Glutamatergic neuron (in vitro differentiated cells): Measurements from ENCODE around the gene HNRNPL. TPM values are rescaled to one million over a fixed set of nuclear protein-coding genes. Genes with fewer than 3 reads are reported as not detected.

Experiments used
- DNase-seq: peaks from one replicate; pipeline ENCODE4 v3.0.0; 2022
- H3K27ac Mint-ChIP-seq: one replicate; pipeline ENCODE4 v1.8.0; 2020; ENCODE audit warnings: mild to moderate bottlenecking, mixed read lengths, inconsistent platforms; ENCODE audit not compliant: unreplicated experiment
- H3K27me3 Mint-ChIP-seq: one replicate; pipeline ENCODE4 v1.8.0; 2020; ENCODE audit warnings: mild to moderate bottlenecking, moderate library complexity, mixed read lengths, inconsistent platforms; ENCODE audit not compliant: unreplicated experiment
- H3K36me3 Mint-ChIP-seq: one replicate; pipeline ENCODE4 v1.8.0; 2020; ENCODE audit warnings: mild to moderate bottlenecking, mixed read lengths, inconsistent platforms; ENCODE audit not compliant: unreplicated experiment
- H3K4me1 Mint-ChIP-seq: one replicate; pipeline ENCODE4 v1.8.0; 2020; ENCODE audit warnings: mild to moderate bottlenecking, low read depth, mixed read lengths, inconsistent platforms; ENCODE audit not compliant: unreplicated experiment
- H3K4me3 Mint-ChIP-seq: one replicate; pipeline ENCODE4 v1.8.0; 2020; ENCODE audit warnings: mild to moderate bottlenecking, mixed read lengths, inconsistent platforms; ENCODE audit not compliant: unreplicated experiment
- H3K9me3 Mint-ChIP-seq: one replicate; pipeline ENCODE4 v1.8.0; 2020; ENCODE audit warnings: mild to moderate bottlenecking, moderate library complexity, mixed read lengths, inconsistent platforms; ENCODE audit not compliant: unreplicated experiment
- CTCF ChIP-seq: fragments of 200-600 bp; sonication (generic); IDR thresholded peaks from one replicate; pipeline ENCODE4 v1.5.0; 2021; ENCODE audit not compliant: partially characterized antibody, unreplicated experiment
- total RNA-seq: library from RNA; stranded (reverse); fragmentation: NEBNext Ultra II Directional; extraction: Animal tissue kit (Norgen Biotek cat#: 25700); gene quantifications from one replicate; pipeline ENCODE4 v1.2.1, GENCODE V29; 2021; ENCODE audit not compliant: unreplicated experiment

The HNRNPL gene
- total RNA-seq, 1 donor from 2014 or later = 371 TPM

DNA sequence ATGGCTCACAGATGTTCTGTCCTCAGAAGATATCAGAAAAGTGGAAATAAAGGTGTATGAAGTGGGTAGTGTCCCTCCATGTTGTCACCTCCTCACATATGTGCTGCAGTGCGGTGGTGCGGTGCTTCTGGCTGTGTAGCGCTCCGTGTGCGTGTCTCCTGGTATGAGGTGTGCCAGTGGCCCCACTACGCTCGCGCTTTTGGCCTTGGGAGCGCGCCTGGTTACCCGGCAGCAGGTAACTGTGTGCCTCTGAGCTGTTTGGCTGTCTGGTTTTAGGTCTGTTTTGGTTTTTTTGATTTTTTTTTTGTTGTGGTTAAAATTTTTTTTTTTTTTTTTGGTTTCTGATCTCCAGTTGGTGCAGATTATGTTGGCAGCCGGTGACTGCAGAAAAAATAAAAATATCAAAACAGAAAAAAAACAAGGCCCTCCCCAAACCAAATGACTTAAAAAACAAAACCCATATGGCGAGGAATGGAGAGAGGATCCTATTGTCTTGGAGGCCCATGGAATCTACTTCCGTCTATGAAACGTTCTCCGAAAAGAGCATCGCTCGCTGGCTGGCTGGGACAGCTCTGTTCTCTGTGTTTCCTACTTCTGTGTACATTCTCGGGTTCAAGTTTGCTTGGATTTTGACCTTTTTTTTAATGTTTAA lies 7.9 kb downstream of the HNRNPL start:
- Mint-ChIP-seq H3K4me1 (no peaks in the 10 kb centered on the region), H3K36me3 (peaks cover 4% of the 10 kb centered on the region), H3K9me3 (peaks cover 6% of the 10 kb centered on the region), H3K27ac (peak overlapping the region; percentile 14), H3K4me3 (no peak overlapping the region), H3K27me3 (peaks cover 8% of the 10 kb centered on the region)
- DNase-seq = no peak
- no peak for TF ChIP-seq CTCF

- H3K4me3 Mint-ChIP-seq = no peak overlapping the region
Observed at GRCh38 chr19:38841180-38841766, 8.5 kb downstream of the HNRNPL start.

DNA sequence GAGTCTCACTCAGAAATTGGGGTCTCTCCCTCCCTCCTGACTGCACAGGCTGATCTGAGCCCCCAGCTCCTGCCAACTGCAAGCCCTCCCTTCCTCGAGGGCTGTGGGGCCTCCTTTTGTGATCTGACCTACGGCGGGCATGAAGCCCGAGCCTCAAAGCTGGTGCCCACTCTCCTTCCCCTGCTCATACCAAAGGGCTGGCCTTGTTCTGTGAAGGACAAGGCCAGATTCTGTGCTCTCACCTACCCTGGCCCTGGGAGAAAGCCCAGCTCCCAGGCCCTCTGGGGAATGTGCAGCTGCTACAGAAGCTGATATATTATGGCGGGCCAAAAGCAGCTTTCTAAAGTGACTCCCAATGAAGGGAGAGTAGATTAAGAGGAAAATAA lies 9.2 kb downstream of the HNRNPL start:
- Mint-ChIP-seq H3K4me1 (no peaks in the 10 kb centered on the region), H3K9me3 (peaks cover 6% of the 10 kb centered on the region), H3K27me3 (peaks cover 10% of the 10 kb centered on the region), H3K27ac (peak overlapping the region; percentile 62), H3K4me3 (no peak overlapping the region), H3K36me3 (peaks cover 4% of the 10 kb centered on the region)
- TF ChIP-seq CTCF = no peak
- no peak for DNase-seq

More at GRCh38 chr19:38841180-38841766, 8.5 kb downstream of the HNRNPL start:
- no peak for TF ChIP-seq CTCF
- H3K27me3 Mint-ChIP-seq = peaks cover 10% of the 10 kb centered on the region
- no peak for DNase-seq
- peaks cover 4% of the 10 kb centered on the region for H3K36me3 Mint-ChIP-seq
- peaks cover 5% of the 10 kb centered on the region for H3K9me3 Mint-ChIP-seq
- H3K27ac Mint-ChIP-seq = no peak overlapping the region
- H3K4me1 Mint-ChIP-seq = no peaks in the 10 kb centered on the region

GRCh38 chr19:38839816-38840582 lies 9.8 kb downstream of the HNRNPL start:
- peaks cover 6% of the 10 kb centered on the region for H3K9me3 Mint-ChIP-seq
- no peaks in the 10 kb centered on the region for H3K4me1 Mint-ChIP-seq
- H3K4me3 Mint-ChIP-seq = no peak overlapping the region
- DNase-seq = no peak
- no peak for TF ChIP-seq CTCF
- no peak overlapping the region for H3K27ac Mint-ChIP-seq
- H3K36me3 Mint-ChIP-seq = peaks cover 4% of the 10 kb centered on the region
- H3K27me3 Mint-ChIP-seq = peaks cover 10% of the 10 kb centered on the region
